KMS-11 (cell line): ENCODE results near the gene MTA1.

Experiments used
- H2AFZ ChIP-seq: fragments of 200-600 bp; sonication (generic); 2 replicates; pipeline ENCODE4 v1.6.1; 2016; ENCODE audit warnings: antibody characterized with exemption, mixed run types, low read depth
- H3K27ac ChIP-seq: fragments of 200-600 bp; sonication (generic); 2 replicates; pipeline ENCODE4 v1.6.1; 2016; ENCODE audit warnings: mild to moderate bottlenecking, mixed run types
- H3K27me3 ChIP-seq: fragments of 200-600 bp; sonication (generic); 2 replicates; pipeline ENCODE4 v1.6.1; 2017; ENCODE audit warnings: mild to moderate bottlenecking, low read depth, mixed run types, moderate library complexity; ENCODE audit not compliant: insufficient read depth
- H3K36me3 ChIP-seq: fragments of 200-600 bp; sonication (generic); 2 replicates; pipeline ENCODE4 v1.6.1; 2017; ENCODE audit warnings: mild to moderate bottlenecking, mixed run types; ENCODE audit not compliant: insufficient read depth
- H3K4me1 ChIP-seq: fragments of 200-600 bp; sonication (generic); 2 replicates; pipeline ENCODE4 v1.6.1; 2016; ENCODE audit warnings: mild to moderate bottlenecking, low read depth, mixed run types; ENCODE audit not compliant: poor library complexity, severe bottlenecking
- H3K4me2 ChIP-seq: fragments of 200-600 bp; sonication (generic); 2 replicates; pipeline ENCODE4 v1.7.0; 2016; ENCODE audit warnings: mild to moderate bottlenecking, mixed run types
- H3K4me3 ChIP-seq: fragments of 200-600 bp; sonication (generic); IDR thresholded peaks from 2 replicates; pipeline ENCODE4 v1.6.1; 2017; ENCODE audit warnings: low read depth, low read length, mixed read lengths; ENCODE audit not compliant: insufficient read depth
- H3K79me2 ChIP-seq: fragments of 200-600 bp; sonication (generic); 2 replicates; pipeline ENCODE4 v1.6.1; 2016; ENCODE audit warnings: low read depth, mixed run types; ENCODE audit not compliant: insufficient read depth
- H3K9ac ChIP-seq: fragments of 200-600 bp; sonication (generic); 2 replicates; pipeline ENCODE4 v1.6.1; 2016; ENCODE audit warnings: mild to moderate bottlenecking, mixed run types
- H4K20me1 ChIP-seq: fragments of 200-600 bp; sonication (generic); 2 replicates; pipeline ENCODE4 v1.6.1; 2016; ENCODE audit warnings: mild to moderate bottlenecking, mixed run types; ENCODE audit not compliant: insufficient read depth
- TF ChIP-seq, protein P1 (sequence below): fragments of 200-600 bp; sonication (generic); conservative IDR thresholded peaks from 2 replicates; pipeline ENCODE4 v1.6.1; 2017; ENCODE audit warnings: low read depth, mild to moderate bottlenecking, antibody characterized with exemption, low read length, moderate library complexity, mixed read lengths

The MTA1 gene

DNA sequence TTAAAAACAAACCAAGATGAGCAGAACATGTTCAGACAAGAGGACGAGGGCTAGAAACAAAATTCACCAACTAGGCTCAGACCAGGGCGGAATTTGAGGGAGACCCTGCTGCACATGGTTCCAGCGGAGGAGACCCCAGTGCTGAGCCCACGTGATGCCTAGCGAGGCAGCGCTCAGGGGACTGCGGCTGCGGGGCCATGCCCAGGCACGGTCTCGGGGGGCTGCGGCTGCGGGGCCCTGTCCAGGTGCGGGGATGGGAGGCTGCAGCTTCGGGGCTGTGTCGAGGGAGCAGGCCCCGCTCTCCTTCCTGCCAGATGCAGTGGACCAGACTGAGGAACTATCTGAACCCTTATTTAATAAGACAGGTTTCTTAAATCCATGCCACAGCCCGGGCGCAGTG, 42.3 kb downstream of the MTA1 start:
- Histone ChIP-seq H3K79me2 (no peaks in the 10 kb centered on the region), H3K4me3 (no peak overlapping the region), H4K20me1 (no peaks in the 10 kb centered on the region), H2AFZ (no peak overlapping the region), H3K27ac (no peak overlapping the region), H3K9ac (no peak overlapping the region), H3K4me2 (no peak overlapping the region), H3K36me3 (no peaks in the 10 kb centered on the region), H3K27me3 (no peaks in the 10 kb centered on the region; the same call in 1 of the 2 replicates), H3K4me1 (no peaks in the 10 kb centered on the region)
- TF ChIP-seq, protein P1, sequence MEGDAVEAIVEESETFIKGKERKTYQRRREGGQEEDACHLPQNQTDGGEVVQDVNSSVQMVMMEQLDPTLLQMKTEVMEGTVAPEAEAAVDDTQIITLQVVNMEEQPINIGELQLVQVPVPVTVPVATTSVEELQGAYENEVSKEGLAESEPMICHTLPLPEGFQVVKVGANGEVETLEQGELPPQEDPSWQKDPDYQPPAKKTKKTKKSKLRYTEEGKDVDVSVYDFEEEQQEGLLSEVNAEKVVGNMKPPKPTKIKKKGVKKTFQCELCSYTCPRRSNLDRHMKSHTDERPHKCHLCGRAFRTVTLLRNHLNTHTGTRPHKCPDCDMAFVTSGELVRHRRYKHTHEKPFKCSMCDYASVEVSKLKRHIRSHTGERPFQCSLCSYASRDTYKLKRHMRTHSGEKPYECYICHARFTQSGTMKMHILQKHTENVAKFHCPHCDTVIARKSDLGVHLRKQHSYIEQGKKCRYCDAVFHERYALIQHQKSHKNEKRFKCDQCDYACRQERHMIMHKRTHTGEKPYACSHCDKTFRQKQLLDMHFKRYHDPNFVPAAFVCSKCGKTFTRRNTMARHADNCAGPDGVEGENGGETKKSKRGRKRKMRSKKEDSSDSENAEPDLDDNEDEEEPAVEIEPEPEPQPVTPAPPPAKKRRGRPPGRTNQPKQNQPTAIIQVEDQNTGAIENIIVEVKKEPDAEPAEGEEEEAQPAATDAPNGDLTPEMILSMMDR, result no peak

DNA sequence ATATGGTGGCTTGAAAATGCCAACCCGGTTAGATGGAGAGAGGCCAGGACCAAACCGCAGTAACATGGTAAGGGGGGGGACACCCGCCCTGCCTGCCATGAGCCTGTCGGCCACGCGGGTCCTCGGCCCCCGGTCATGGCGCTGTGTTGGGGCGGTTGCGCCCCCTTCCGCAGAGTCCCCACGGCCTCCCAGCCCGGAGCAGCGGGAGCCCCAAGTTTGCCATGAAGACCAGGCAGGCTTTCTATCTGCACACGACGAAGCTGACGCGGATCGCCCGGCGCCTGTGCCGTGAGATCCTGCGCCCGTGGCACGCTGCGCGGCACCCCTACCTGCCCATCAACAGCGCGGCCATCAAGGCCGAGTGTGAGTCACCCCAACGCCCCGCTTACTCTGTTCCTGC, 44.9 kb downstream of the MTA1 start:
- no peaks in the 10 kb centered on the region for H3K79me2 ChIP-seq
- H3K27ac ChIP-seq, result no peak overlapping the region
- TF ChIP-seq, protein P1, result no peak
- no peaks in the 10 kb centered on the region; the same call in 1 of the 2 replicates for H3K27me3 ChIP-seq
- no peak overlapping the region for H2AFZ ChIP-seq
- no peaks in the 10 kb centered on the region for H4K20me1 ChIP-seq
- no peak overlapping the region for H3K9ac ChIP-seq
- H3K4me1 ChIP-seq, result no peaks in the 10 kb centered on the region
- H3K36me3 ChIP-seq, result no peaks in the 10 kb centered on the region
- H3K4me2 ChIP-seq, result no peak overlapping the region
- H3K4me3 ChIP-seq, result no peak overlapping the region

DNA sequence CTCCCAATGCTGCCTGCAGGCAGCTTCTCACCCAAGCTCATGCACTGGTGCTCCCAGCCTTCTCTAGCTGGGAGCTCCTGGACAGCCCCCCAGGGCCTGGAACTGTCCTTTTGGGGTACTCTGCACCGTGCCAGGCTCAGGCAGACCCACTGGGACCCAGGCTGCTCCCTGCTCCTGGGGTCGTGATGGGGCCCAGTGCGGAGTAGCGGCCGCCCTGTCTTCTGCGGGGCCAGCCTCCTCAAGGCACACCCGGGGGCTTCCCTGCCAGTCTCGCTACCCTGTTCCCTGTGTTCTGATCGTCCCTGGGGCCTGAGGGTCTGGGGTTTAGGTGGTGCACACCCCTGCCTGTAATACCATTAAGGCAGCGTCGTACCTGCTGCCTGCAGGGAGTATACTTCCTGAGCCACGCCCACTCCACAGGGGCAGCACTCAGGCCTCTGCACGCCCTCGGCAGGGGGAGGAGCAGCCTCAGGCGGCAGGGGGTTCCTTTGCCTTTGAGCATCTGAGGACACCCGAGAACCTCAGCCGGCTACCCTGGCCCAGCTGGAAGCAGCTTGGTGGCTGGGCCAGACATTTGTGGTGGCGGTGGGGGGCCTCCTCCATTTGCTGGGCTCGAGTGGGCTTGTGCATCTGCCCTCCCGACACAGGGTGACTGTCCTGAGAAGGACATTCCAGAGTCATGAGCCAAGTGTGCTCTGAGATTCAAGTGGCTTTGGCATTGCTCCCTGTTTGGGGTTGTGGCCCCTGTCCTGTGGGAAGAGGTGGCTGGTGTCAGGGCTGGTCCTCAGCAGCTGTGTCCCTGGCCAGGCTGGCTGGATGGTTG, 45.8 kb downstream of the MTA1 start:
- TF ChIP-seq, protein P1, result no peak
- Histone ChIP-seq H3K79me2 (no peaks in the 10 kb centered on the region), H3K27ac (no peak overlapping the region), H3K36me3 (no peaks in the 10 kb centered on the region), H3K4me3 (no peak overlapping the region), H3K27me3 (no peaks in the 10 kb centered on the region; the same call in 1 of the 2 replicates), H3K4me1 (no peaks in the 10 kb centered on the region), H2AFZ (no peak overlapping the region), H4K20me1 (no peaks in the 10 kb centered on the region), H3K4me2 (no peak overlapping the region), H3K9ac (no peak overlapping the region)

DNA sequence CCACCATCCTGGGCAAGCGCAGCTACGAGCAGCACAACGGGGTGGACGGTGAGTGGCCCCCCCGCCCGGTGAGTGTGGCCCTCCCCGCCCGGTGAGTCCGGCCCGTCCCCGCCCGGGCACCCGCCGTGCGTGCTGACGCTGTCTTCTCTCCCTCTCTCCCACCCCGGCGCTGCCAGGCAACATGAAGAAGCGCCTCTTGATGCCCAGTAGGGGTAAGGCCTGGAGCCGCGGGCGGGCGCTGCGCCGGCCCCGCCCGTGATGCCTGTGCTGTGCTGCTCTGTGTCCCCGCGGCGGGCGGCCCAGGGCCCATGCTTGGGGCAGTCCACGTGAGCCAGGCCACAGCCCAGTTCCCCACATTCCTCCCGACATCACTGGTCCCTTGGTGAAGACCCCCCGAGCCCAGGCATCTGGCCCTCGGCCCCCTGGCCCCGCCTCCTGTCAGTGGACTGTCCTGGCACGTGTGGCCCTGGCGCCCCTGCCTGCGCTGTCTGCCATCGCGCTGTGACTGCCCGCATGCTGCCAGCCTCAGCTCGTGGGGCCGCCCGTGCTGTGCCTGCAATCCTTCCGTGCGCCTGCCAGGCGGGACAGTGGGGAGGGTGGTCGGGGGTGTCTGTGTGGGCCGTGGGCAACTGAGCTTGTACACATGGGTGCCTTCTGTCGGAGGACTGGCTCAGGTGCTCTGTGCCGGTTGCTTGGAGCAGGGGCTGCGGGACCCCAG, 47.1 kb downstream of the MTA1 start:
- Histone ChIP-seq H3K79me2 (no peaks in the 10 kb centered on the region), H4K20me1 (no peaks in the 10 kb centered on the region), H3K27ac (no peak overlapping the region), H3K4me1 (no peaks in the 10 kb centered on the region), H3K27me3 (no peaks in the 10 kb centered on the region; the same call in 1 of the 2 replicates), H2AFZ (no peak overlapping the region), H3K4me2 (no peak overlapping the region), H3K36me3 (no peaks in the 10 kb centered on the region), H3K4me3 (no peak overlapping the region), H3K9ac (no peak overlapping the region)
- TF ChIP-seq, protein P1, result no peak
